Stimulated activated naive CD8-positive, alpha-beta T cell treated with anti-CD3 and anti-CD28 coated beads, Interleukin-15, Interleukin-2, amounts not matched to agents 100 ng/mL and 50 ng/mL, for 24 hours (primary cell): Measurements from ENCODE around the gene CTNNA1.

Experiments used
- H3K27ac Mint-ChIP-seq: one replicate; pipeline ENCODE4 v1.8.0; 2021; ENCODE audit warnings: mild to moderate bottlenecking, mixed read lengths
- H3K27me3 Mint-ChIP-seq: one replicate; pipeline ENCODE4 v1.8.0; 2021; ENCODE audit warnings: mixed read lengths
- H3K36me3 Mint-ChIP-seq: one replicate; pipeline ENCODE4 v1.8.0; 2021; ENCODE audit warnings: low read depth, mixed read lengths
- H3K4me1 Mint-ChIP-seq: one replicate; pipeline ENCODE4 v1.8.0; 2021; ENCODE audit warnings: low read depth, mixed read lengths
- H3K4me3 Mint-ChIP-seq: one replicate; pipeline ENCODE4 v1.8.0; 2021; ENCODE audit warnings: mild to moderate bottlenecking, mixed read lengths
- H3K9me3 Mint-ChIP-seq: one replicate; pipeline ENCODE4 v1.8.0; 2021; ENCODE audit warnings: mixed read lengths

CTNNA1 gene

DNA sequence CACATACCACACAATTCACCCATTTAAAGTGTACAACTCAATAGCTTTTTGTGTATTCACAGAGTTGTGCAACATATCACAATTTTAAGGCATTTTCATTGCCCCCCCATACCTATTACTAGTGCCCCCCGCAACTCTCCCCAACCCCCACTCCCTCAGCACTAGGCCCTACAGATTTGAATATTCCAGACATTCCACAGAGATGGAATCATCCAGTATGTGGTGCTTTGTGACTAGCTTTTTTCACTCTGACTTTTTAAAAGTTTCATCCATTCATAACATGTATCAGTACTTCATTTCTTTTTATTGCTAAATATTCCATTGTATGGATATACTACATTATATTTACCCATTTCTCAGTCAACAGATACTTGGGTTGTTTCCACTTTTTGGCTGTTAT lies 224.9 kb downstream of the CTNNA1 start:
- no peak overlapping the region for H3K27ac Mint-ChIP-seq
- peaks cover 8% of the 10 kb centered on the region for H3K36me3 Mint-ChIP-seq
- no peaks in the 10 kb centered on the region for H3K9me3 Mint-ChIP-seq
- peaks cover 46% of the 10 kb centered on the region for H3K4me1 Mint-ChIP-seq
- no peaks in the 10 kb centered on the region for H3K27me3 Mint-ChIP-seq
- H3K4me3 Mint-ChIP-seq: no peak overlapping the region

DNA sequence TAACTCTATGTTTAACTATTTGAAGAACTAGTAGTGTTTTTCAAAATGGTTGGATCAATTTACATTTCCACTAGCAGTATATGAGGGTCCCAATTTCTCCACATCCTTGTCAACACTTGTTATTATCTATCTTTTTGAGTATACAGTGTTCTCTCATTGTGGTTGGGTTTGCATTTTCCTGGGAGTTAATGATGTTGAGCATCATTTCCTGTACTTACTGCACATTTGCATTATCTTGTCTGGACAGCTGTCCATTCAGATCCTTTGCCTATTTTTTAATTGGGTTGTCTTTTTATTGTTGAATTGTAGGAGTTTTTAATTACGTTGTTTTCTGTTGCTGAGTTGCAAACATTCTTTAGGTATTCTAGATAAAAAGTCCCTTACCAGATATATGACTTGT lies 225.4 kb downstream of the CTNNA1 start:
- no peak overlapping the region for H3K27ac Mint-ChIP-seq
- H3K27me3 Mint-ChIP-seq: no peaks in the 10 kb centered on the region
- H3K36me3 Mint-ChIP-seq: peaks cover 8% of the 10 kb centered on the region
- H3K9me3 Mint-ChIP-seq: no peaks in the 10 kb centered on the region
- H3K4me1 Mint-ChIP-seq: peaks cover 46% of the 10 kb centered on the region
- no peak overlapping the region for H3K4me3 Mint-ChIP-seq

DNA sequence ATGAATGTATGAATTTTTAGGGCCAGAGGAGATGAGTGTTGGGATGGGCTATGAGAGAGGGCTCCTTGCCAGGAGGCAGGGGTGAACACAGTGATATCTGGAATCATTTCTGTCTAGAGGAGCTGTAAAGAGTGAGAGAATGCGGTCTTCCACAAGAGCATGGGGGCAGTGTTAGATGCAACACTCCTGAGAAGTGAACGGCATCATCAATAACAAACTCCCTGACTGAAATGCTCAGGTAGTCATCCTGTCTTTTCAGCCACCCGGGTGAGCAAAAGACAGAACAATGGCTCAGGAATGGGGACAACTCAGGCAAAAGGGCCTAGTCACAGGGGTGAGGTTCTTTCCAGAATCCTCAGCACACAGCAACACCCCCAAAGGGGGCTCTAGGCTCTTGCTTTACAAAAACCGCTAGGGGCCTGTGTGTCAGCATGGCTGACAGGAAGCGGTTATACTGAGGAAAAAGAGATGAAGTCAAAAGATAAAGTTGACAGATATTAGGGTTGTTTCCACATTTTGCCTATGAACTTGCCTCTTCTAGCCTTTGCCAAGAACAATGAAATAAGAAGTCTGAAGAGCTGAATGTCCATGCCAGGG lies 226.6 kb downstream of the CTNNA1 start:
- Mint-ChIP-seq H3K4me1 (peaks cover 46% of the 10 kb centered on the region), H3K4me3 (no peak overlapping the region), H3K27me3 (no peaks in the 10 kb centered on the region), H3K9me3 (no peaks in the 10 kb centered on the region), H3K27ac (peak overlapping the region; percentile 83), H3K36me3 (peaks cover 8% of the 10 kb centered on the region)

DNA sequence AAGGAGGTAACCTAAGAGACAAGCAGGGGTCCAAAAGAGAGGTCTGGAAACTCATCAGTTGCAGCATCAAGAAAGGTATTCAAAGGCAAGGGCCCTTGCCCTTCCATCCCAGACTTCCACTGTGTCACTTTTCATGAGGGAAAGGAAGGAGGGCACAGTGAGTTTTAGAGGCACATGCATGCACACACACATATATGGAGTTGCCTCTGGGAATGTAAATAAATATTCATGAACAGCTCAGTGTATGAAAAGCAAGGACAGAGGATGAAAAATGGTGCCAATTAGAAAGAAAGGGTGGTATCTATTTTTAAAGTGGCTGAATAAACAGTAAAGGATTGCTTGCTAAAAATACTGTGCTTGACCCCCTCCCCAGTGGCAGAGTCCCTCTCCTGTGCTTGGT lies 227.2 kb downstream of the CTNNA1 start:
- H3K27me3 Mint-ChIP-seq: no peaks in the 10 kb centered on the region
- H3K4me3 Mint-ChIP-seq: no peak overlapping the region
- peaks cover 8% of the 10 kb centered on the region for H3K36me3 Mint-ChIP-seq
- peaks cover 50% of the 10 kb centered on the region for H3K4me1 Mint-ChIP-seq
- peak overlapping the region; percentile 83 for H3K27ac Mint-ChIP-seq
- no peaks in the 10 kb centered on the region for H3K9me3 Mint-ChIP-seq

DNA sequence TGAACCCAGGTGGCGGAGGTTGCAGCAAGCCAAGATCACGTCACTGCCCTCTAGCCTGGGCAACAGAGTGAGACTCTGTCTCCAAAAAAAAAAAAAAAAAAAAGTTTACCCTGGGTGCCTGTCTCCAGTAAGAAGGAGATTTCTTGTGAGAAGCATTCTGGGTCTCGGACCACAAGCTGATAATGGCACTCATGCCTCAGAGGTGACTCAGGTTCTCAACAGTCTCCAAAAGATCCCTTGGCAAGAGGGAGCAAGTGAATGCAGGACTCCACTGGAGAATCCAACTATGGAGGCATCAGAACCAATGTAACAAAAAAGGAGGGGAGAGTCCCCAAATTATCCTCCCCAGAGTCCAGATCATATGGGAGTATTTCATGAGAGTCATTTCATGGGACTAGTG lies 227.9 kb downstream of the CTNNA1 start:
- Mint-ChIP-seq H3K27me3 (no peaks in the 10 kb centered on the region), H3K4me1 (peaks cover 45% of the 10 kb centered on the region), H3K36me3 (peaks cover 5% of the 10 kb centered on the region), H3K27ac (no peak overlapping the region), H3K9me3 (no peaks in the 10 kb centered on the region), H3K4me3 (no peak overlapping the region)

DNA sequence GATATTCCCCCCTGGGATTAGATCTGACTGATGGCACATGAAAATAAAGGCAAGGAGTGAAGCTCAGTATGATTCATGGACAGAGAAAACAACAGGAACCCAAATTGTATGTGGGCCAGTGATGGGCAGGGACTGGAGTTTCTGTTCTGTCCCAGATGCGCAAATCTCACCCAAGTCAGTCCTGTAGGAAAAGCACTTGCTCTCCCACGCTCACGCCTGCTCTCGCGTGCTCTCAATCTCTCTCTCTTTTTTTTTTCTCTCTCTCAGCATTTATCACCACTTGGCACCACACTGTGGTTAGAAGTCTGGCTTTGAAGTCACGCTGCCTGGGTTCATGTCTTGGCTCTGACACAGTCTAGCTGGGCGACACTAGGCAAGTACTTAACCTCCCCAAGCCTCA lies 228.4 kb downstream of the CTNNA1 start:
- Mint-ChIP-seq H3K36me3 (peaks cover 4% of the 10 kb centered on the region), H3K27ac (peak overlapping the region; percentile 36), H3K4me1 (peaks cover 45% of the 10 kb centered on the region)

DNA sequence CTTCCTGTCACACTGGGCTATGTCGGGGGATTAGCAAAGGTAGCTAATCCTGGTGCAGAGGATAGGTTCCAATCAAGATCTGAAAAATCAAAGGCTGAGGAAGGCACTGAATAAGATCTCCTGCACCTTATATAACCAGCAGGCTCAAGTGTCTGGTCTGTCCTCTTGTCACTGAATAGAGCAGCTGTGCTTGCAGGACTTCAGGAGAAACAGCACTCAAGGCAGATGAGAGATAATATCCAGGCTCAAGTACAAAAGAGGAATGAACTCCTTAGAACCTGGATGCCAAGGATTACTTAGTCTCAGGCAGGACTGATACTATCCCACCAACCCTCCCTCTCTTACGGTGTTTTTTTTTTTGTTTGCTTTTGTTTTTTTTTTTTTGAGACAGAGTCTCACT lies 230.8 kb downstream of the CTNNA1 start:
- H3K36me3 Mint-ChIP-seq: no peaks in the 10 kb centered on the region
- no peaks in the 10 kb centered on the region for H3K9me3 Mint-ChIP-seq
- H3K27ac Mint-ChIP-seq: no peak overlapping the region
- no peaks in the 10 kb centered on the region for H3K27me3 Mint-ChIP-seq
- H3K4me3 Mint-ChIP-seq: no peak overlapping the region
- peaks cover 41% of the 10 kb centered on the region for H3K4me1 Mint-ChIP-seq

More for the DNA sequence above, 228.4 kb downstream of the CTNNA1 start:
- H3K27me3 Mint-ChIP-seq: no peaks in the 10 kb centered on the region
- no peaks in the 10 kb centered on the region for H3K9me3 Mint-ChIP-seq
- peak overlapping the region; percentile 27 for H3K4me3 Mint-ChIP-seq
